ENCODE data around the gene AIFM1. TPM values are rescaled to one million over a fixed set of nuclear protein-coding genes. Genes with fewer than 3 reads are reported as not detected.
A peak's percentile ranks its signal among the peaks of the same experiment; 100 is the strongest.

Gene AIFM1
- total and polyA plus RNA-seq, 2 experiments from 2014 or later, result 29.6 to 47.3 TPM

DNA sequence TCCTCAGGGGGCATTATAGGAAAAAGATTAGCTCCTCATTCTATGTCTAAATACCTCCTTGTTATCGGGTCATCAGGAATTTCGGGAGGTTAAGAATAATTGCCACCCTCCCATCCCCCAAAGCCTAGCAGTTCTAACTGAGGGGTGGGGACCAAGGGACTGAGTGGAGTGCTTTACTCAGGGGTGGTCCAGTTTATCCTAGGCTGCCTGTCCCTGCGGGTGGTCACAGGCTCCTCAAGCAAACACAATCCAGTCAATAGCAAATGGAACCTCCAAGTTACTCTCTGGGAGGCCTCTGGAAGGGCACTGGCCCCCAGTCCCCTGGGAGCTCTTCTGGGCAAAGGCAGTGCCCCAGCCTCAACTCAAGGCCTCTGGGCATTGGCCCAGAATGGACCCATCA, 62.0 kb downstream of the AIFM1 start:
- no peaks in the 10 kb centered on the region for H3F3A ChIP-seq (replicated peaks; ENCODE audit: low read depth)
- no peaks in the 10 kb centered on the region; the same call in 1 of the 2 replicates for H3K4me1 ChIP-seq (ENCODE audit: insufficient read depth)
- no peaks in the 10 kb centered on the region for H3K79me2 ChIP-seq (replicated peaks; ENCODE audit: insufficient read depth)
- peaks cover 8% of the 10 kb centered on the region; the same call in 1 of the 2 replicates for H3K27me3 ChIP-seq (ENCODE audit: insufficient read depth)
- DNase-seq (ENCODE audit: low spot score) (peak; percentile 28), ATAC-seq (peak; percentile 43; the same call in 1 of the 3 replicates)
- H3K4me3 Mint-ChIP-seq, result no peak overlapping the region
- no peaks in the 10 kb centered on the region for H3K36me3 ChIP-seq (ENCODE audit: insufficient read depth)
- H3K9me2 ChIP-seq (ENCODE audit: insufficient read depth), result no peaks in the 10 kb centered on the region
- no peaks in the 10 kb centered on the region for H3K9me3 Mint-ChIP-seq
- H3K4me2 ChIP-seq, result no peak overlapping the region
- no peaks in the 10 kb centered on the region for H3K36me3 Mint-ChIP-seq (ENCODE audit: low read depth)
- TF ChIP-seq NANOG (IDR thresholded peaks at IDR 0.05; ENCODE audit: borderline replicate concordance) (no peak), EZH2 (IDR thresholded peaks at IDR 0.05; ENCODE audit: low read depth, unreplicated experiment) (no peak), CTCF (conservative IDR thresholded peaks at IDR 0.05; ENCODE audit: low read depth in 2 of 2) (no peak), CREB1 (CRISPR knock-in tag; IDR thresholded peaks at IDR 0.05; ENCODE audit: low read depth) (no peak), JUNB (IDR thresholded peaks at IDR 0.05; ENCODE audit: unreplicated experiment) (no peak), STAT1 (IDR thresholded peaks at IDR 0.05; ENCODE audit: unreplicated experiment) (no peak), POLR2AphosphoS5 (IDR thresholded peaks at IDR 0.05; ENCODE audit: low read depth) (no peak), EZH2phosphoT487 (IDR thresholded peaks at IDR 0.05; ENCODE audit: unreplicated experiment) (no peak), ZNF114 (CRISPR knock-in tag; IDR thresholded peaks at IDR 0.05) (no peak)
- TF ChIP-seq, protein P1, sequence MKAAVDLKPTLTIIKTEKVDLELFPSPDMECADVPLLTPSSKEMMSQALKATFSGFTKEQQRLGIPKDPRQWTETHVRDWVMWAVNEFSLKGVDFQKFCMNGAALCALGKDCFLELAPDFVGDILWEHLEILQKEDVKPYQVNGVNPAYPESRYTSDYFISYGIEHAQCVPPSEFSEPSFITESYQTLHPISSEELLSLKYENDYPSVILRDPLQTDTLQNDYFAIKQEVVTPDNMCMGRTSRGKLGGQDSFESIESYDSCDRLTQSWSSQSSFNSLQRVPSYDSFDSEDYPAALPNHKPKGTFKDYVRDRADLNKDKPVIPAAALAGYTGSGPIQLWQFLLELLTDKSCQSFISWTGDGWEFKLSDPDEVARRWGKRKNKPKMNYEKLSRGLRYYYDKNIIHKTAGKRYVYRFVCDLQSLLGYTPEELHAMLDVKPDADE (IDR thresholded peaks at IDR 0.05), result no peak
- no peak overlapping the region for H3K27ac ChIP-seq (ENCODE audit: low read depth)
- peaks cover 13% of the 10 kb centered on the region for H3K27me3 Mint-ChIP-seq (ENCODE audit: insufficient read depth, low read depth, poor library complexity)
- no peak overlapping the region for H2AFZ ChIP-seq
- peaks cover 20% of the 10 kb centered on the region; the same call in 2 of the 3 replicates for H3K4me1 Mint-ChIP-seq
- no peaks in the 10 kb centered on the region for H4K20me1 ChIP-seq (replicated peaks; ENCODE audit: insufficient read depth)
- H3K4me3 ChIP-seq, result no peak overlapping the region
- no peak overlapping the region for H3K27ac Mint-ChIP-seq

GRCh38 chrX:130100180-130100579, 65.5 kb downstream of the AIFM1 start:
- Histone ChIP-seq H3K4me3 (no peak overlapping the region), H3K79me2 (replicated peaks; ENCODE audit: insufficient read depth) (no peaks in the 10 kb centered on the region), H3K27ac (ENCODE audit: low read depth) (no peak overlapping the region), H3K4me1 (ENCODE audit: insufficient read depth) (no peaks in the 10 kb centered on the region; the same call in 1 of the 2 replicates), H3K9me2 (ENCODE audit: insufficient read depth) (no peaks in the 10 kb centered on the region), H3F3A (replicated peaks; ENCODE audit: low read depth) (no peaks in the 10 kb centered on the region), H2AFZ (no peak overlapping the region), H3K27me3 (ENCODE audit: insufficient read depth) (no peaks in the 10 kb centered on the region), H3K4me2 (no peak overlapping the region), H4K20me1 (replicated peaks; ENCODE audit: insufficient read depth) (no peaks in the 10 kb centered on the region), H3K36me3 (ENCODE audit: insufficient read depth) (no peaks in the 10 kb centered on the region)
- DNase-seq (ENCODE audit: low spot score) (no peak), ATAC-seq (no peak)
- H3K4me3 Mint-ChIP-seq, result no peak overlapping the region
- H3K27me3 Mint-ChIP-seq (ENCODE audit: insufficient read depth, low read depth, poor library complexity), result peaks cover 6% of the 10 kb centered on the region
- H3K4me1 Mint-ChIP-seq, result peaks cover 19% of the 10 kb centered on the region
- H3K9me3 Mint-ChIP-seq, result no peaks in the 10 kb centered on the region
- no peaks in the 10 kb centered on the region for H3K36me3 Mint-ChIP-seq (ENCODE audit: low read depth)
- H3K27ac Mint-ChIP-seq, result no peak overlapping the region
- no peak for TF ChIP-seq ZNF114 (CRISPR knock-in tag; IDR thresholded peaks at IDR 0.05)
- TF ChIP-seq ZNF462 (CRISPR knock-in tag; IDR thresholded peaks at IDR 0.05), result no peak
- no peak for TF ChIP-seq CTCF (conservative IDR thresholded peaks at IDR 0.05; ENCODE audit: low read depth in 2 of 2)
- no peak for TF ChIP-seq EZH2phosphoT487 (IDR thresholded peaks at IDR 0.05; ENCODE audit: unreplicated experiment)

All from GM23338 (cell line).